ENCODE data around the gene SLC12A8.

The SLC12A8 gene

GRCh38 chr3:125186261-125186787, 26.2 kb downstream of the SLC12A8 start:
- no peak for DNase-seq

DNA sequence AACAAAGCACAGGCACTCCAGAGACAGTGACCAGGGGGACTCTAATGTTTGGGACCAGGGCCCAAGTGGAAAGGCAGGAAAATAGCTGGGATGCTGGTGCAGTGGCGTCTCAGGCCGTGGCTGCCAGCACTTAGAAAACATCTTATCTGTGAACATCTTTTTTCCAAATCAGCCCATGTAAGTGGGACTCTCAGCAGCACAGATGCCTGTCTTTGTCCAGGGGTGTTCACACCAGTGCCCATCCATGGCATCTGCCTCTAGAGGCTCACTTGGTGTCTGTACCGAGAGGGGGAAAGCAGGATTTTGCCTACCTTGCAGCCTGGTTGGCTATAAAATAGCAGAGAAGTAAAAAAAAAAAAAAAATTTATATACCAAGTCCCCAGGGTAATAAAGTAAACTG, 26.7 kb downstream of the SLC12A8 start:
- DNase-seq = no peak

DNA sequence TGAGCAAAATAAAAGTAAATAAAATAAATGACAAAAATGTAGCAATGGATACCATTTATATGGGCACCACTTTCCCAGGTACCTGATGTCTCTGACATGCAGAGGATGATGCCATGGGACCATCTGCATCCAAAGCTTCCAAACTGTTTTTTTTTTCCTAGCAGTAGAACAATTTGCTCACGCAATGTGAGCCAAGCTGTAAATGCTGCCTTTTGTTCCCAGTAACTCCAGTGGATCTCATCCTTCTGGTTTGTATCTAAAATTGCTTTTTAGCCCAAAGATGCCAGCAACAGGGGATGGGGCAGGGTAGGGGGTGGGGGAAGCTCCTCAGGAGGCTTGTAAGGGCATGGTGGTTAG, 32.7 kb downstream of the SLC12A8 start:
- no peak for DNase-seq

DNA sequence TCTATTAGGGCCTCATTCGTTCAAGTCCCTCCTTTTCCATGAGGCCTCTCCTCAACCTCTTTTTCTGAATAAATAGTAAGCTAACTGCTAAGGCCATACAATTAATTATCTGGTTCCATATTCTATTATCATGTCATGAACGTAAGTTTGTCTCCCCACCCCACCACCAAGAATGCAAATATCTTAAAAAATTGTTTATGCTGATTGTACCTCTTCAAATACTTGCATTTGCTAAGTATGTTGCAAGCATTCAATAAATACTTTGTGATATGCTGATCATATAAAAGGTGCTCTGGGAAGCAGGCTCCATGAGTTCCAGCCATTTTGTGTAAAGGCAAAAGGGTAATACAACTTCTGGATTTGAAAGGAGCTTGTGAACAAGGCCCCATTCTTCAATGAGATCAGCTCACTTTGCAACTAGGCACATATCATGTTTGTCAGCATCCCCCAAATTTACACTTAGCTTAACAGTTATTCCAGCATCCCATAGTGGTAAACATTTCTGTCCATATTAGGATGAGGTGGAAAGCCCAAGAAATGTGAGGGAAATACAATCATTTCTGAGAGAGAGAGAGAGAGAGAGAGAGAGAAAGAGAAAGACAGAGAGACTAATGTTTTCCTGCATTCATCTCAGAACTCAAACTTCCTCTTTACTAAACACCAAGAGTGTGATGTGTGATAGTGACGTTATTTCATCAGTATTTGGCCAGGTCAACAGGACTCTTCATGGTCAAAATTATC, 33.2 kb downstream of the SLC12A8 start:
- DNase-seq = no peak

DNA sequence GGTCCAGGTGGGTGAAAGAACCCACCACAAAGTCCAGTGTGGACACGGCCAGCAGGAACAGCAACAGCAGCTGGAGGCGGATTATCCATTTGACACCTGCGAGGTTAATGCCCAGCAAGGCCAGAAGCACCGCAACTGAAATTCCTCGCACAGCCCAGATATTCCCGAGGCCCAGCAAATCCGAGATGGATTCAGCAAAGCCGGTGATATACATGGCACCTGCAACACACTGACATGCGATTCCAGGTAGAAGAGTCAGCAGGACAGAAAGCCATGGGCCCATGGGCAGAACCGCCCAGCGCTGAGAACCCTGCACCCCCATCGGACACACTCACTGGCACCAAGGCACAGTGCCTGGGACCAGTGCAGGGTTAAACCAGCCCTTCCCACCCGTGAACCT, 34.8 kb downstream of the SLC12A8 start:
- no peak for DNase-seq

- DNase-seq = no peak
Observed at GRCh38 chr3:125175295-125176078, 37.1 kb downstream of the SLC12A8 start.

DNA sequence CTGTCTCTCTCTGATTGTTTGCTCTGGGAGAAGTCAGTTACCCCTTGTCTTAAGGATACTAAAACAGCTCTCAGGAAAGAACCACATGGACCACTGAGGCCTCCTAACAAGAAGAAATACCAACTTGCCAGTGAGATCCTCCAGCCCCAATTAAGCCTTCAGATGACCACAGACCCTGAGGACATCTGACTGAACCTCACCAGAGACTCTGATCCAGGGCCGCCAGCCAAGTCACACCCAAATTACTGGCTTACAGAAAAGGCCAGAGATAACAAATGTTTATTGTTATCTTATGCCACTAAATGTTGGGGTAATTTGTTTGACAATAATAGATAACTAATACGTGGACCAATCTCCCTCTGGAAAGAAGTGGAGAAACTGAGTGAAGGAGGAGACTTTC, 40.2 kb downstream of the SLC12A8 start:
- DNase-seq = no peak

DNA sequence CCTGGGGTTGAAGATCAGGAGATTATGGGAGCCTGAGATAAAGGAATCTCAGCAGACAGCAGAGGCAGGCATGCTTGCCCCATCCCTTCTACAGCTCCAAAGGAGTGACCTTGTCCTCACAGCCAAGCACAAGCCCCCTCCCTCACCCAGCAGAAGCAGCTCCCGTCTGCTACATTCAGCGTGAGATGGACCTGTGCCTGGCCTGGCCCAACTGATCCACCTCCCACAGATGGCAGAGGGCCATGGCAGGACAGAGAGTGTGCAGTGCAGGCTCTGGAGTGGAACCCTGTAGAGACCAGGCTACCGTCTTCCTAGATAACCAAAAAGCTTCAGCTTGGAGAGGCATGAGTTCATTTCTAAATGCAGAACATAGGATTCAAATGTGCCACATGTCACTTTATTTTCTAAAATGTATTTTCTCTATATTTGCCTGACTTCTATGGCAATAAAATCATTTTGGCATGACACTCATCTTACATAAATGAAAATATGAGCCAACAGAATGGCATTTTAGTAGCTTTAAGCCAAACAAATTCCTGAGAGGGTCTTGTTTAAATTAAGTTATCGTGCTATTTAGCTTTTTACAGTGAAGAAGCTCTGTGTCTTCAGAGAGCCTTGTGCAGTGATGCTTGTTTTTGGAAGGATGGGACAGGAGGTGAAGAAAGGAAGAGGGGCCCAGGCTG, 43.7 kb downstream of the SLC12A8 start:
- no peak for DNase-seq

DNA sequence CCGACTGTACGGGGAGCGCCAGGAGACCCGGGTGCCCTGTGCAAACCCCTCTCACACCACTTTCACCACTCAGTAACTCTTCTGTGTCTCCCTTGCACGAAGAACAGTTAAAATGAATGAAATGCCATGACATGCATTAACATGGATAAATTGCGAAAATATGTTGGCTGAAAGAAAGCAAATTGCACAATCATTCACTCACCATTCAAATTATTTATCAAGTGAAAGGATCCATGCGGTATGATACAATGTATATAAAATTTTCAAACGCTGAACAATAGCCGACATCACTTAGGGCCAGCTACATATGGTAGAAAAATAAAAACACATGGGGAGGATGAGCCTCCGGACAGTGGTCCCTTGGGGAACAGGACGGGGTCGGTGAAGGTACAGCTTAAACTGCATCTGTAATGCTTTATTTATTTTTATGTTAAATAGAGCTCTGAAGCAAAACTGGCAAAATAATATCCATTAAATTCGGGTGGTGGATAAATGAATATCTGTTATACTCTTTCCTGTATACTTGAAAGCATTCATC, 45.9 kb downstream of the SLC12A8 start:
- DNase-seq = no peak

DNA sequence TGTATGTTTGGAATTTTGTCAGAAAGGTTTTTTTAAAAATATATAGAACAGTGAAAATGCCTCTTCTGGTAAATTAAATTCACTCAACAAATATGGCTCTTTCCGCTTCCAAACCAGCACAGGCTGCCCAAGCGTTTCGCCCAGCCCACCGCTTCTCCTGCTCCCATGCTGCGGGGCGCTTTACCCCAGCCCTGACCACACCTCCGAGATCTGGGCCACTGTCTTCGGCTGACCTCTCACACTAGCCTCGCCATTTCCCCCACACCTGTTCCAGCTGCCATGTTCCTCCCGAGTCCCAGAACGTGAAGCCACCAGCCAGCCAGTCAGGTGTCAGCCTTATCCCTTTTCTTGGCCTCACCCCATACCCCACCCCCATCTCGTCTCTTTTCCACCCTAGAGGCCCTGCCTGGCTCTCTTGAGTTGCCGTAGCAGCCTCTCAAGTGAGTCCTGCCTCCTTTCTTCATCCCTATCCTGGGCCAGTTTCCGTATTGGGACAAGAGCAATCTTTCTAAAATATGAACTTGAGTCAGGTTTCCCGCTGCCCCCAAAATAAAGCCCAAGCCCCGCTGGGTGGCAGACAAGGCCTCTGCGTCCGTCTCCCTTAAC, 46.5 kb downstream of the SLC12A8 start:
- no peak for DNase-seq

- no peak for DNase-seq
Observed at GRCh38 chr3:125165189-125165947, 47.2 kb downstream of the SLC12A8 start.

- DNase-seq = peak; percentile 39 to 44
Observed at GRCh38 chr3:125163739-125164601, 48.6 kb downstream of the SLC12A8 start.

DNA sequence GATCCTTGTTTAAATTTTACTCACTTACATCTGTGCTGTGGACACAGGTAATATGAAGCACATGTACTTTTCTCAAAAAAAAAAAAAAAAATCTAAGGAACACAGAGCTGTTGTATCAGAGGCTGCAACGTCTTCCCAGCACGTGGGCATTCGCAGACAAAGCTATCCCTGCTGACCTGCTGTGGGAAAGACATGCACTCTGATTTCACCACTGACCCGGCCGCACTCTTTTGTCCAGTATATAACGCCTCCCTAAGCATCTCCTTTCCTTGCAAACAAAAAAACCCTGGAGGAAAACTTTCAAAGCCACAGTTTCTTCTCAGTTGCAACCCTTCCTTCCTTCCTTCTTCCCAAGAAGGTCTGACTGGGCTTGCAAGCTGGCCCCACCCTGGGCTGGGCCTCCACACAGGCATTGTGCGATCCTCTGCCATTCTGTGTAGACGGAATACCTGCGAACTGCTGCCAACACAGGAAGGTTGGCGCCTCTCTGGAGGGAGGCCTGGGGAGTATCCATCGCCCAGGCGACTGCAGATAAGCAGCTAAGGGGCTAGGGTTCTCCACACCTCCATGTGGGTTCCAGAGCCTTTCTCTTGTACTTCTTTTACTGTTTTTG, 50.8 kb downstream of the SLC12A8 start:
- no peak for DNase-seq

DNA sequence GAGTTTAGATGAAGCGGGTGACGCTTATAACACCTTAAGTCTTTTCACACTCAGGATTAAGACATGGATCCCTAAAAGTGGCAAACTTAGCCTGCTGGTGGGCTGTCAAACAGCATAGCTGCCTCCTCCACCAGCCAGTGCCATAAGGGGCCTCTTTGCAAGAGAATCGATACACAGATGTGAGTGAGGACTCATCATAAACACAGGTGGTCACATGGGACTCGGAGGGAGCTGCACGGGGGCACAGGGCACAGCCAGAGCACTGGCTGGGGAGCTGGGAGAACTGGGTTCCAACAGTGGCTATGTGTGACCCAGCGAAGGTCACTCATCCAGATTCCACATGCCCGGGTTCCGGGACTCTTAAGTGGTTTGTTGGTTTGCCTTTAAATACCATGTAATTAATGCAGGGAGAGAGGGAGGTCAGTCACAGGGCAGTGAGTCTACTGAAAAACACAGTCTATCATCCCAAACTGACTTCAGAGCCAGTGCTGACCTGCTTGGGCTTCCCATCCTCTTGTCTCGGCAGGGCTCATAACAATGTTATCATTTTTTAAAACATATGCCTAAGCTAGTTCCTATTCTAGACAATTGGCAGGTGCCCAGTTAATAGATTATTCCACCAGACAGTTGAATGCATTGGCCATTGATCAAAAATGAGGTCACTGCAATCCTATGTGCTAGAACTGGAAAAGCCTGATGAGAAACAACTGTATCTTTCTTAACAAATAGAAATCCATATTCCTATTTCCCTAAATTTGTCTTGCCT, 51.8 kb downstream of the SLC12A8 start:
- no peak for DNase-seq

DNA sequence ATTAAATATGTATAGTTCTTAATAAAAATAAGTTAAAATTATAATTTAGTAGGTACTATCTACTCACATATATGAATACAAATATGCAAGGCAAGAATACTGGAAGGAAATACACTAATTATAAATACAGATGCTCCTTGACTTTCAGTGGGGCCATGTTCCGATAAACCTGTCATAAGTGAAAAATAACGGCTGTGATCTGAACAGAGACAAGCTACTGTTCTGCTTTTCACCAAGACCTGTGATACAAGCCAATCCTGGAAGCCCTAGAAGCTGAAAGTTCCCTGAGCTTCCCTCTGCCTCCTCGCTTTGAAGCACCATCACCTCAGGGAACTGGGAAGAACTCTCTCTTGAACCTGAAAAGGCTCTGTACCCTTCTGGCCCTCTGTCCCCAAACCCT, 55.4 kb downstream of the SLC12A8 start:
- DNase-seq = no peak

DNA sequence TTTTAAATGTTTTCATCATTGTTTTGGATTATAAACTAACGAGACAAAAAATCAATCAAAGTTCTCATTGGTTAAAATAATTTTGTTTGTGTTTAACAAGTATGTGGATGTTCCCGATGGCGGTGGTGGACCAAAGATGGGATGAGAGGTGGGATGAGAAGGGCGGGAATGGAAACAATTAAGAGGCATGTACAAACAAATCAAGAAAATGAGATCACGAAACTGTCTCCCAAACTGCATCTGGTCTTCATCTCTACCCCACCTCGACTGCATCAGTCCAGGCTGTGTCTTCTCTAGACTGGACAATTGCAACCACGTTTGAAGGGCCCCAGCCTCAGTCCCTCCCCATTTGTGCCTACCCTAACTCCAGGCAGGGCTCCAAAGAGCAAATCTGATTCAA, 56.1 kb downstream of the SLC12A8 start:
- no peak for DNase-seq

GRCh38 chr3:125154800-125155269, 57.7 kb downstream of the SLC12A8 start:
- DNase-seq = no peak

DNA sequence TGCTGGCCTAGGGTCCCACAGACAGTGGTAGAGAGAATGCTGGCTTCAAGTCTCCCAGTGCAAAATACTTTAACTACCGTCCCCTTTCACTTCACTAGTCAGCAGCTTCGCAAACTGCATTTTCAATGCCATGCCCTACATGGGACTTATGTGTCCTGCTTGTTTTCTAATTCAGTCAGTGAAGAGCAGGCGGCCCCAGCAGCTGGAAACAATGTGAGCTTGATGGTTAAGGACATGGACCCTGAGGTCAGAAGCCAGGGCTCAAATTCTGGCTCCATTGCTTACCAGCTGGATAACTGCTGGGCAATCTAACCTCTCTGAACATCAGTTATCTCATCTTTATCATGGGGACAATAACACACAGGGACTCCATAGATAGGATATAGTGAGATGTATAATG, 58.4 kb downstream of the SLC12A8 start:
- DNase-seq = no peak

DNA sequence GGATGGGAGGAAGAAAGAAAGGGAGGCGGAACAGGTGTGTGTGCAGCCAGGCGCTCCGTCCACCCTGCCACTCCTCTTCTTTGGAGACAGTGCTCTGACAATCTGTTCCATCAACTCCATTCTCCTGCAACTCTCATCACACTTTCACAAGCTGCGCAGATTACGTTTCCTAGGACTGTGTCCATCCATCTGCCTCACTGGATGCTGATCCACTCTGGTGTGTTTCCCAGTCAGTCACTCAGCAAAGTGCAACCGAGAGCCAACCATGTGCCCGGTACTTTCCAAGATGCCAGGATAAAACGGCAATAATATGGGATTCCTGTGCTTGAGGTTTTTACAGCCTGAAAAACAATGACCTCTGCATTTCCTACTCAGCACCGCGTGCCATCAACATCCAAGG, 59.6 kb downstream of the SLC12A8 start:
- no peak for DNase-seq

- DNase-seq = no peak
Observed at GRCh38 chr3:125151916-125152315, 60.6 kb downstream of the SLC12A8 start.
